Measurements from ENCODE around the gene GALR2.
"Not testable (repeated sequence)": the region's sequence is repeated elsewhere in the genome, so short reads cannot be mapped to it uniquely, and the experiment has no call there.

Gene GALR2, protein sequence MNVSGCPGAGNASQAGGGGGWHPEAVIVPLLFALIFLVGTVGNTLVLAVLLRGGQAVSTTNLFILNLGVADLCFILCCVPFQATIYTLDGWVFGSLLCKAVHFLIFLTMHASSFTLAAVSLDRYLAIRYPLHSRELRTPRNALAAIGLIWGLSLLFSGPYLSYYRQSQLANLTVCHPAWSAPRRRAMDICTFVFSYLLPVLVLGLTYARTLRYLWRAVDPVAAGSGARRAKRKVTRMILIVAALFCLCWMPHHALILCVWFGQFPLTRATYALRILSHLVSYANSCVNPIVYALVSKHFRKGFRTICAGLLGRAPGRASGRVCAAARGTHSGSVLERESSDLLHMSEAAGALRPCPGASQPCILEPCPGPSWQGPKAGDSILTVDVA

DNA sequence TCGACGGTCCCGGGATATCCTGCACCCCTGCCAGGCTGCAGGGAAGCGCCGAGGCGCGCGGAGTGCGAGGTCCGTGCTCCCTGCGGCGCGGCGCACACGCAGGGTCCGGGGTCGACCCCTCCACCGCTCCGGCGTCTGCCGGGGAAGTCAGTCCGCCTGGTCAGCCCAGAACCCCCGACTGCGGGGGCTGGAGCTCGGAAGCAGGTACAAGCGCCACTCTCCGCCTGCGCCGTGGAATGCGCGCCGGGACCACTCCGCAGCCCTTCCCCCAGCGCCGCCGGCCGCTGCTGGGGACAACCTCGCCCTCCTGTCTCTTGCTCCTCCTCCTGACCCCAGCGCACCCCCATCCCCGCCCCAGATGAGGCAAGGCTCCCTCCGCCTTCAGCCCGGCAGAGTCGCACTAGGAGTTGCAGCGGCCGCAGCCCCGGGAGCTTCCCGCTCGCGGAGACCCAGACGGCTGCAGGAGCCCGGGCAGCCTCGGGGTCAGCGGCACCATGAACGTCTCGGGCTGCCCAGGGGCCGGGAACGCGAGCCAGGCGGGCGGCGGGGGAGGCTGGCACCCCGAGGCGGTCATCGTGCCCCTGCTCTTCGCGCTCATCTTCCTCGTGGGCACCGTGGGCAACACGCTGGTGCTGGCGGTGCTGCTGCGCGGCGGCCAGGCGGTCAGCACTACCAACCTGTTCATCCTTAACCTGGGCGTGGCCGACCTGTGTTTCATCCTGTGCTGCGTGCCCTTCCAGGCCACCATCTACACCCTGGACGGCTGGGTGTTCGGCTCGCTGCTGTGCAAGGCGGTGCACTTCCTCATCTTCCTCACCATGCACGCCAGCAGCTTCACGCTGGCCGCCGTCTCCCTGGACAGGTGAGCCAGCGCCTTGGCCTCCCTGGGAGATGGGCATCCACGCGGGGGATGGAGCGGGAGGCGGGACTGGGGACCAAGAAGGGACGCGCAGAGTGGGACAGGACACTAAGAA, at the start of gene GALR2:
GALR2 (plus strand) TSS at position 392 of the 974 bp plus-strand sequence; CDS start at position 495, 103 bp downstream.
- DNase-seq = no peak

DNA sequence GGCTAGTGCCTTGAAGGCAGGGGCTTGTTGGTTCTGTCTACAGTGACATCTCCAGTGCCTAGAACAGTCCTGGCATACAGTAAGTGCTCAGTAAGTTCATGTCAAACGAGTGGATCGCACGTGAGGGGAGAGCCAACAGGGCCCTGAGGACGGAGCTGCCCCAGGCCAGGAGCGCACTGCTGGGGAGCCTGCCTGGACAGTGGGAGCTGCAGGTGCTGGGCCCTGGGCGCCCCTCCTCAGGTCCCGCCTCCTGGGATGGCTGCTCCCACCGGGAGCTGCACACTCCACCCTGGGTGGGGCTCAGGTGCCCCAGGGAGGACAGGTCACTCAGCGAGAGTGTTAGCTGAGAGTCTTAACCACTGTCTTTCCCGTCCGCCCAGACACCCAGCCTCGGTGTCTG, 49.3 kb upstream of the GALR2 start:
- no peak for DNase-seq

DNA sequence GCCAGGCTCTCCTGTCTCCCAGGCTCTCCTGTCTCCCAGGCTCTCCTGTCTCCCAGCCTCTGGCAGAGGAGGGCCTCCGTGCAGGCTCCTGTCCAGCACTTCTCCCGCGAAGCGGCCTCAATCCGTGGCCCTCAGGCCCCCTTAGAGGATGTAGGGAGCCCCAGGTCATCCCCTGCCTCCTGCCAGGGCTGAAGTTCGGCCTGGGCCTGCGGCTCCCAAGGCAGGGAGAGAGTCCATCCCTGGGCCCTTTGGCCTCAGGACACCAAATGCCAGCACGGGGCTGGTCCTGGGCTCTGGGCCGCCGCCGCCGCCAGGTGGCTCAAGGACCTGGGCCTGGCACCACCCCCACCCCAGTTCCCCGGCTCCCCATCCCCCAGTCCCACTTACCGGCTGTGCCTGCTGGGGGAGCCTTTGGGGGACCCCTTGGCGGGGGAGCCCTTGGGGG, 47.8 kb upstream of the GALR2 start:
- DNase-seq = no peak

DNA sequence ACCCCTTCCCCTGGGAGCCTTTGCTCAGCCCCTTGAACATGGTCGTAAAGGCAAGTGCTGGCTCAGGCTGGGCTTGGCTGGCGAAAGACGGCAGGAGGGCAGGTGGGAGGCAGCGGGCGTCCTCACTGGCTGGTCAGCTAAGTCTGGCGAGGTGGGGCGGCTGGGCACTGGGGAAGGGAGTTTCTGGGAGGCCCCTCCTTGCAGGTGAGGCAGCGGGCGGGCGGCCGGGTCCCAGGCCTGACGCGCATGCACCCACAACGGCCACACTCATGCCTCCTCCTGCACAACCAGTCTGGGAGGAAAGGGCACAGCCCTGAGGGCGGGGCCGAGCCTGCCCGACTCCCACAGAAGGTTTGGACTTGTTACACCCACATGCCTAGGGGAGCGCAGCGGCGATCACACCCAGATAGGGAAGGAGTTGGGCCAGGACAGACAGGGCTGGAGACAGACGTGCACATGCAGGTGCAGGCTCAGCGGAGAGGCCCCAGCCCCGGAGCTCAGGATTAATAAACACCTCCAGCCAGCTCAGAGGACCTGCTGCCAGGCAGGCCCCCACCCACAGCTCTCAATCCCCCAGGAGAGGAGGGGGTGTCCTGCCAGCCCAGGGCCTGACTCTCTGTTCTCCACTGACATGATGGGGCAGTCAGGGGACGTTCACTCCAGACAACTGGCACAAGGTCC, 47.3 kb upstream of the GALR2 start, which contains the start of gene EVPL:
EVPL (minus strand) TSS at position 148 of the 681 bp plus-strand sequence; CDS start at position 40, 108 bp downstream.
- no peak for DNase-seq

DNA sequence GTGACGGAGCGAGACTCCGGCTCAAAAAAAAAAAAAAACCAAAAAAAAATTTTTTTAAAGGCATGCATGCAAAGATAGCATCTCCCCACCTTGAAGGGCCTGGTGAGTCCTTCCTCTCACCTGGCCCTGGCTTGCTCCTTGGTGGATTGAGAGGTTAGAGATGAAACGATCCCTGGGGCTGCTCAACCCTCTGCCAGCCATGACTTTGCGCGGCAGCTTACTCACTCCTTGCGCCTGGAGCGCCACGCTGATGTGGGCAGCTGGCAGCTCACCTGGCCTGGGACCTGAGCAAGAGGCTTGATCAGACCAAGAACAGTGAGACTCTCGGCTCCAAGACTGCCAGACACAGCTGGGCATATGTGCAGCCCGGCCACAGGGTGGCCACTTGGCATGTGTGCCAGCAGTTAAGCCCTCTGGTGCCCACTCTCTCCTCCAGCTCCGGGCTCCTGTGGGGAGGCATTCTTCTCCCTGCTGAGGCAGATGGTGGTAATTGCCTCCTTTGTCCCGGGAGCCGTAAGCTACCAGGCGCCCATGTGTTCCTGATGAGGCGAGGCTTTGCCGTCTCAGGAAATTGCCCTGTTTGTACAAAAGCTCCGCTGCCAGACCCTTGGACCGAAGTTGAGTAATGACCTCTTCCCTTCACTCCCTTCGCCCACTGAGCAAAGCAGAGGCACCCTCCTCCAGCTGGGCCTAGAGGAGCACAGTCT, 42.4 kb upstream of the GALR2 start:
- DNase-seq = no peak

DNA sequence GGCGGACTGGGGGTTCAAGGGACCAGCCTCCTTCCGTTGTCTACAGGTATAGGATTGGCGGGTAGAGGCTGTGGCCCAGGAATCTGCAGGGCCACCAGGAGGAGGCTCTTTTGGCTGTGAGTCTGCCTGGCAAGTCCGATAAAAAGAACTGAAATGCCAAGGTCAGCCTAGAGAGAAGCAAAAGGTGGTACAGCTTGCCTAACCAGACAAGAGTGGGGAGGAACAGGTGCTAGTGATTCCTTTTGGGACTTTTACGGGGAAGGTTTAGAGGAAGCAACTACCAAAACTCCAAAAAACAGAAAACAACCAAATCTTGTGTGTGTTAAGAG, 41.8 kb upstream of the GALR2 start:
- no peak for DNase-seq

DNA sequence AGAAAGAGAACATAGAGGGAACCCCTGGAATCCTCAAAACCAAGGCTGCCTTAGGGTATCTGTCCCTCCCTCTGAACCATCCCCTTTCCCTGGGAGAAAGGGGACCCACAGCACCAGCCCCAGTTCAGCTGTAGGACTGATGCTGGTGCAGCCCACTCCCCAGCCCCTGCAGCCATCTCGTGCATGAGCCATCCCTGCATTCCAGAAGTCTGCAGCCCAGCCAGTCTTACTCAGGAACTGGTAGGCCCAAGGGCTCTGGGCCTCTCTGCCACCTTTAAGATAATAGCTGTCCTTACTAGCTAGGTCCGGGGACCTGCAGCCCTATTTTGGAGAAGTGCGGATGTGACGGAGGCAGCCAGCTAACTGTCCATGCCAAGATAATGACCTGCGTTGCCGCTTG, 41.4 kb upstream of the GALR2 start:
- DNase-seq = no peak

DNA sequence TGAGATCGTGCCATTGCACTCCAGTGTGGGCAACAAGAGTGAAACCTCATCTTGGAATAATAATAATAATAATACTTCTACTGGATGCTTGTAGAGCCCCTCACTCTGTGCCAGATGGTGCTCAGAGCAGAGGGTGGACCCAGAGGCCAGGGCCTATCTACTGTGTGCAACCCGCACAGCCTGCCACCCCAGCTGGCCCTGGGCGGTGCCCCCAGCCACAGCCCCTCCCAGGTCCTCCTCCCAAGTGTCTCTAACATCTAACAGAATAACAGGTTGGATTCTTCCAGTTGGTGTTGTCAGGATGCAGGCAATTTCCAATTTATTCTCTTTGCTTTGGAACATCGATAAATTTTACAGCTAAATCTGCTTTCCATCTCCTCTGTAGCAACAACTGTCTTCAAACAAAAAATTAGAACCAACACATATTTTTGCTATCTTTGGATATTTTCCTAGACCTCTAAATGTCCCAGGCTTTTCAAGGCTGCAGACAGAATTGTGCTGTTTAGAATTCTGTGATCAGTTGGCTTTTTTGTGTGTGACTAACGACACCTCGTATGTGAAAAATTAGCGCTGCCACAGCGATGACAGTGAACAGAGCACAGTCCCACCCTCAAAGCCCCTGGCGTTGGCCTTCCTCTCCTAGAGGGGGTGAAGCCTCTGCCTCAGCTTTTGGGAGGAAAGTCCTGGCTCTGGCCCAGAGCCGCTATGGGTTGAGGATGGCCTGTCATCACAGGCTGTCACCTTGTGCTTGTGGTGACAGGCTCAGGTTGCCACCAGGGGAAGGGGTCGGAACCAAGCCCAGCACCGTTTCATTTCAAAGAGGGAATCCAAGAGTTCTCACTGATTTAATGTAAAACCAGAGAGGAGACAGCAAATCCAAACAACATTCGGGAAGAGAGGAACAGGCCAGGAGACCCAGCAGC, 39.9 kb upstream of the GALR2 start:
- no peak for DNase-seq

DNA sequence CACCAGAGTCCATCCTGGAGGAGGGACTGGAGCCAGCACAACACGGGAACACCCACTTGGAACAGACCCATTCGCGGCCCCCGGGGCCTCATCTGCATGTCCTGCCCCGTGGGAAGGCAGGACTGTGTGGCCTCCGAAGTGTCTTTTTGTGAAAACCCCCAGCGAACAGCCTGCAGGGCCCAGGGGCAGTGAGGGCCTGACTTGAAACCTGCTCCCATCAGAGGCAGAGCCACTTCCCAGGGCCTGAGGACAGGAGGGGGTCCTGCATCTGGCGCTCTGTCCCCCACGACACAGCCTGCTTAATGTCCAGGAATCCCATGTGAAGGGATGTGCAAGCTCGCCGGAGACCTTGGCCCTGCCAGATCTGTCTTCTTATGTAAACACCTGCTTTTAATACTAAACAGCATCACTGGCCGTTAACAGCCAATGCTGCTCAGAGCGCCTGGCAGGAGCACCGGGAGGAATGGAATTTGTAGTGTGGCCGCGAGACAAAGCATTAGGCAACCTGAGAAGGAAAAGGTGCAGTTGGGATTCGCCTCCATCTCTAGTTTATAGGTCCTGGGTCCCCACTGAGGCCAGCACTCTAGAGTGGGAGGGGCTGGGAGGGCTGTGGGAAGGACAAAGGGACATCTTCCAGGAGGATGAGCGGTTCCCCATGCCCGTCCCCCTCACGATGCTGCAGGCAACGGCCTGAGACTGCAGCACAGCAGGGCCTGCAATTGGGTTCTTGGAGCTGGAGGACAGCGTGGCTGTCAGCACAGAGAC, 37.9 kb upstream of the GALR2 start:
- no peak for DNase-seq

DNA sequence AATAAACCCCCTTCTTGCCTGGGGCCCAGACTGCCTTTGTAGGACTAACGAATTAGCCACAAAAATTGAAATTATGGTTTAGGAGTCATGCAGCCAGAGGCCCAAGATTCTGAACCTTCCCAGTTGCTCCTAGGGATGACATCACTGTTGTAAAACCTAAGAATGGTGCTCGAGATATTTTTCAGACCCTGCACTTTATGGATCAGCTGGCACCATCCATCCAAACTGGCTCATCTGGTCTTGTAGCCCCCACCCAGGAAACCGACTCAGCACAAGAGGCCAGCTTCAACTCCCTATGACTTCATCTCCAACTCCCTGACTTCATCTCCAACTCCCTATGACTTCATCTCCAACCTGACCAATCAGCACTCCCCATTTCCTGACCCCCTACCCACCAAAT, 36.5 kb upstream of the GALR2 start:
- DNase-seq = no peak

DNA sequence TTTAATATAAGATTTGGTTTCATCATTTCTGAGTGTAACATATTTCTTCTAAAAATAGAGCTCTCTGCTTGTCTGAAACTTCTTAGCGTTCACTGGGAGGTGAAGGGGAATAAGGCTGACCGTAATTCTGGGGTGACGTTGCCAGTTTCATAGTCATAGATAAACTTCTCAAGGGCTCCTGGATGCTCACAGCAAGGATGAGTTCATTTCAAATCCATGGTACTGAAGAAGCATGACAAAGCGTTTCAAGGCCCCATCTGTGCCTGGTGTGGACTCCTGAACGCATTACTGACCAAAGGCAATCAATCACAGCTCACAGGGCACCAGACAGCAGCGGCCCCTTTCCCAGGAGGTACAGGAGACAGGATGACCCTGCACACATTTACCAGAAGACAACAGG, 35.5 kb upstream of the GALR2 start:
- DNase-seq = no peak

DNA sequence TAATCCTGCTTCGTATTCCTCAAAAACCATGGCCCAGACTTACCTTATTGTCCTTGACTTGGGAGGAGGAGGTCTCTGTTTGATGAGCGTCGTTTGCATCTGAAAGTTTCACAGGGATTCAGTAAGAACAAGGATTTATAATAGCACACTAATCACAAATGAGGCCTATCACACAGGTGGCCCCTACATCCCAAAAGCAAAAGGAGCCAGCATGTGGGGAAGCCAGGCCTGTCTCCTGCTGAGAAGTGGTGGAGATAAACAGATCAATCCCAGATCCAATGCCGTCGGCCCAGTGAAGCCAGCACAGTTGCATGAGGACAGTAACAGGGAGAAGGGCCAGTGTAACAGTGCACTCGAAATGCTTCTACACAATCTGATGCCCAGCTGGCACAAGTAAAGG, 34.2 kb upstream of the GALR2 start:
- no peak for DNase-seq

DNA sequence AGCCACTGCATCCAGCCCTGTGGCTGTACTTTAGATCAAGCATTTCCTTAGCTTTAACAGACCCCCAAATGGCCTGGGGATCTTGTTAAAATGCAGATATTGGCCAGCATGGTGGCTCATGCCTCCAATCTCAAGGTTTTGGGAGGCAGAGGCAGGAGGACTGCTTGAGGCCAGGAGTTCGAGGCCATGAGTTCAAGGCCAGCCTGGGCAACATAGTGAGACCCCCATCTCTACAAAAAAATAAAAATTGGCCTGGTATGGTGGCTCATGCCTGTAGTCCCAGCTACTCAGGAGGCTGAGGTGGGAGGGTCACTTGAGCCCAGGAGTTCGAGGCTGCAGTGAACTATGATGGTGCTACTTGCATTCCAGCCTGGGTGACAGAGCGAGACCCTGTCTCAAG, 31.7 kb upstream of the GALR2 start:
- not testable (repeated sequence) for DNase-seq

DNA sequence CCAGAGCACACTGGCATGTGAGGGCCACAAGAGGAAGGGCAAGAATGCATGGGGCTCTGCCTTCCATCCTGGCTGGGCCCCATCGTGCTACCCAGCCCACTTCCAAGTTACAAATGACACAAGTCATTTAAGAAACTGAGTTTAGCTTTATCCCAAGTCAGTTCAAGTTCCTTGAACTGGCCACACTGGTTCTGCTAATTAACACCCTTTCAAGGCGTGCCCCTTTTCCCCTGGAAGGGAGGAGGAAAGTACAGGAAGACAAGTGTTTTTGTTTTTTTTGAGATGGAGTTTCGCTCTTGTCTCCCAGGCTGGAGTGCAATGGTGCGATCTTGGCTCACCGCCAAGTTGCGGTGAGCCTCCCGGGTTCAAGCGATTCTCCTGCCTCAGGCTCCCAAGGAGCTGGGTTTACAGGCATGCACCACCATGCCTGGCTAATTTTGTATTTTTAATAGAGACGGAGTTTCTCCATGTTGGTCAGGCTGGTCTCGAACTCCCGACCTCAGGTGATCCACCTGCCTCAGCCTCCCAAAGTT, 30.0 kb upstream of the GALR2 start:
- DNase-seq = not testable (repeated sequence)

DNA sequence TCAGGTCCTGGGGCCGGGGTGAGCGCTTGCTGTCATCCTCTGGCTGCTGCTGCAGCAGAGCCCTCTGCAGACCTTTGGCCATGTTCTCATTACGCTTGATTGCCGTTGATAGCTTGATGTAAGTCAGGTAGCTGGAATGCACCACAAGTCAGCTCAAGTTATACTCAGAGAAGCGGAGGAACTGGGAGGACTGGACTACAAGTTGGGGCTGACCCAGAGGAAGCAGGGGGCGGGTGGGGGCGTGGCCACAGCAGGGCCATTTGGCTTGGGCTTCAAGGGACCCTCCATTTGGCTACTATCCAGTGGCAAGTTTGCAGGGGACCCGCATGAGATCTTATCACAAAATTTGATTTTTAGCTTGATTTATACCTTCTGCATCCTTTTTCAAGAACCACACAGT, 28.5 kb upstream of the GALR2 start:
- no peak for DNase-seq

DNA sequence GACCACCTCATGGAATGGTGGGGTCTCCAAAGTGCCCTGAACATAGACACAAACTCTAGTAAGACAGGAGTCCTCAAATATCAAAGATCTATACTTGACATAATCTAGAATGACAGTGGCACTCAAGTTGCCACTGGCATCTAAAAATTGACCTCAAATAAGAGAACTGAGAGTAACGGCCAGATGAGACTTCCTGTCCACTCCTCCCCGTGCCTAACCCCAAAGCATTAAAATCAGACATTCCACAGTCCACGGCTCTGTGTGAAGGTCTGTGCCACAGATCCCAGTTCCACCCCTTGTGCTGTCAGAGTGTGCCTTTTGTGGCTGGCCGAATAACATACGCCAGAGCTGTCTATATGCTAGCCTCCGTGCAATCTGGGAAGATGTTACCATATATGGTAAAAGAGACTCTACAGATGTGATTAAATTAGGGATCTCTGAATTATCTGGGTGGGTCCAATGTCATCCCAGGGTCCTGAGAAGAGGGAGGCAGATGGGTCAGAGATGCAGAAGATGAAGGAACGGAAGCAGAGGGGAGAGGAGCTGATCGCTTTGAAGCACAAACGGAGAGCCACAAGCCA, 26.5 kb upstream of the GALR2 start:
- no peak for DNase-seq

DNA sequence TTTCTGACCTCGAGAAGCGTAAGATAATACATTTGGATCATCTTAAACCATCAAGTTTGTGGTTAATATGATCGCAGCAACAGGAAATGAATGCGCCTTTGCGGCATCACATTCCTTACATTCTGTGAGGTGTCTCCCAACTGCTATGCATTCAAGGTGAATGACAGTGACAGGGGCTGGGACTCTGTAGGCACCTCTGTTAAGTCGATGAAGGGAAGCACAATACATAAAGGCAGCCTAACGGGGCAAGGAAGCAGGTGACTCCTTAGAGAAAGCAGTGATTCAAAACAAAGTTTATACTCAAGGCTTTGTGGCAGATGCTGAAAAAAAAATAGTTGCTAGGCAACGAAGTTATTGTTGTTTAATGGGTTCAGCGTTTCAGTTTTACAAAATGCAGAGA, 25.9 kb upstream of the GALR2 start:
- no peak for DNase-seq

DNA sequence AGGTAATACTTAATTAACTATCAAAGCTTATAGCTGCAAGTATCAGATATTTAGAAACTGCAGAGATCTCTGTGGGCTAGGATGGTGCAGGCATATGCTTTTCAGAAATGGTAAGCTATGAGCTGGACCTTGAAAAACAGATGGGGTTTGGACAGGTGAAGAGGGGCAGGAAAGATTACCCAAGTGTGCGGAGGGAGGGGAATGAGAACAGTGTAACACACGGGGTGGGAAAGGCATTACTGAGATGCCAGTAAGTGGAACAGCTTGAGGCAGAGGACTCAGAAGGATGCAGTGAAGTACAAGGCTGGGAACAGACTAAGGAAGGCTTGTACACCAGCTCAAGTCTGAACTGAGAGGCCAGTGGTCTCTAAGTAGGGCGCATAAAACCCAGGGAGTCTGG, 25.3 kb upstream of the GALR2 start:
- DNase-seq = no peak

DNA sequence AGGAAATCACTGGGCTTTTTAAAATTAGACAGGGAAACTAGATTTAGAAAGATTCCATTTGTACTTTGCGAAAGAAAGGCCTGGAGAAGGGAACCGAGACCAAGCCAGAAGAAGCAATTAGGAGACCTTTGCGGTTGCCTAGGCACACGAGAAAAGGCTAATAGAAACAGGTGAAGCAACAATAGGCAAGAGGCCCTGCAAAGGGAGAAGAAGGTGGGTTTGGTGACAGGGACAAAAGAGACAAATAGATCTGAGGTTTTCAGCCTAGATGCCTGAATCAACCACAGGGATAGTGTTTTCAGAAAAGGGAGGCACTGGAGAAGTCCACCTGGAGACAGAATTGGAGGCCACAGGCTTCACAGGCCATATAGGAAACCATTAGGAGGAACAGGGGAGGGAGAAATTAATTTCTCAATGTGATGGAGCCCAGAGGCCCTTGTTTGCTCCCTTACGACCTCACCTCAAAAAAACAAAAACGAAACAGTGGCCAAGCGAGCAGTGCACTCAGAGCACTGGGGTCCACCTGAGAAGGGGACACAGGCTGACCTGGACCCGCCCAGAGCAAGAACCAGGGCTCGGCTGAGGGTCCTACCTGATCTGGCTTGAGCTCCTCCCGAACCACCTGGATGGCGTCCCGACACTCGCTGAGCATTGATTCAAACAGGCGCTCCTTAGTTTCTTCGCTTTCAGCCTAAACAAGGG, 24.6 kb upstream of the GALR2 start:
- no peak for DNase-seq

All from GDM1 (cell line).